ENCODE measurements around the gene RPL13A. TPM values are rescaled to one million over a fixed set of nuclear protein-coding genes. Genes with fewer than 3 reads are reported as not detected.
A peak's percentile ranks its signal among the peaks of the same experiment; 100 is the strongest.

The RPL13A gene
- total and polyA plus RNA-seq, 2 donors (not counting 3 experiments of a cell fraction or from before 2014, with no cell fraction given), result 2,291 to 4,148 TPM

- intact Hi-C loops (cut with micrococcal nuclease), result no loop called here
- TF ChIP-seq EZH2 (IDR thresholded peaks at IDR 0.05; ENCODE audit: borderline replicate concordance, low read depth, low read length, severe bottlenecking) (no peak), POLR2A (IDR thresholded peaks at IDR 0.05; ENCODE audit: low read depth, low read length) (no peak), CTCF (IDR thresholded peaks at IDR 0.05; ENCODE audit: extremely low read depth in 1 of 2, insufficient read depth in 1 of 2, low read depth in 1 of 2, low read length in 2 of 2) (peak in 1 of 2 donors; percentile 5)
- no peak overlapping the region for H2AFZ ChIP-seq (ENCODE audit: low read depth, low read length)
- H3K4me2 ChIP-seq (ENCODE audit: insufficient read depth, low read length), result no peak overlapping the region
- no peak overlapping the region for H3K4me3 ChIP-seq (replicated peaks in 1 of 3; ENCODE audit: insufficient read depth in 1 of 3, low read depth in 1 of 3, low read length in 3 of 3)
- H3K36me3 ChIP-seq (ENCODE audit: control insufficient read depth in 2 of 2, extremely low read depth in 1 of 2, insufficient read depth in 2 of 2, low read length in 2 of 2), result peaks cover 0 to 8% of the 10 kb centered on the region in 2 experiments
- CTCF ChIA-PET, result interaction anchor here (1.3 kb wide), 1 partner anchor 9 kb away, joined by 3 read pairs; no protein-coding TSS in a partner anchor
- dilution Hi-C loops (cut with MboI; ENCODE audit: extremely low pct_ligation_motif_present, low sequenced_read_pairs), result no loop called here
- no TSS peak for BruUV-seq (replicated peaks)
- DNase-seq (ENCODE audit: low read depth, low spot score), result no peak
- no peaks in the 10 kb centered on the region for H3K9me1 ChIP-seq (replicated peaks; ENCODE audit: control insufficient read depth, extremely low read depth, insufficient read depth, low read length)
- no peak overlapping the region for H3K27ac ChIP-seq (ENCODE audit: insufficient read depth, low read depth, low read length)
- FAIRE-seq, result no peak
- H3K9ac ChIP-seq (replicated peaks; ENCODE audit: extremely low read depth, insufficient read depth, low read length), result no peak overlapping the region
- H3K79me2 ChIP-seq (ENCODE audit: control insufficient read depth, insufficient read depth, low read length), result no peaks in the 10 kb centered on the region
- peaks cover 6% of the 10 kb centered on the region for H3K4me1 ChIP-seq (ENCODE audit: control insufficient read depth, extremely low read depth, insufficient read depth, low read length)
- POLR2A ChIA-PET, result no interaction called here
- H4K20me1 ChIP-seq (replicated peaks; ENCODE audit: control insufficient read depth, extremely low read depth, insufficient read depth, low read length), result no peaks in the 10 kb centered on the region
- no peaks in the 10 kb centered on the region for H3K9me3 ChIP-seq (replicated peaks; ENCODE audit: control insufficient read depth, insufficient read depth, low read length)
- no peaks in the 10 kb centered on the region for H3K27me3 ChIP-seq (ENCODE audit: control insufficient read depth in 2 of 2, insufficient read depth in 2 of 2, low read length in 2 of 2)
Measured at GRCh38 chr19:49469828-49470614, 17.4 kb upstream of the RPL13A start.

- Histone ChIP-seq H3K9me1 (replicated peaks; ENCODE audit: control insufficient read depth, extremely low read depth, insufficient read depth, low read length) (no peaks in the 10 kb centered on the region), H3K79me2 (ENCODE audit: control insufficient read depth, insufficient read depth, low read length) (no peaks in the 10 kb centered on the region), H4K20me1 (replicated peaks; ENCODE audit: control insufficient read depth, extremely low read depth, insufficient read depth, low read length) (no peaks in the 10 kb centered on the region), H3K4me1 (ENCODE audit: control insufficient read depth, extremely low read depth, insufficient read depth, low read length) (peaks cover 6% of the 10 kb centered on the region), H3K27ac (ENCODE audit: insufficient read depth, low read depth, low read length) (no peak overlapping the region), H2AFZ (ENCODE audit: low read depth, low read length) (no peak overlapping the region), H3K9me3 (replicated peaks; ENCODE audit: control insufficient read depth, insufficient read depth, low read length) (no peaks in the 10 kb centered on the region), H3K36me3 (ENCODE audit: control insufficient read depth in 2 of 2, extremely low read depth in 1 of 2, insufficient read depth in 2 of 2, low read length in 2 of 2) (peaks cover 0 to 8% of the 10 kb centered on the region in 2 experiments), H3K4me3 (replicated peaks in 1 of 3; ENCODE audit: insufficient read depth in 1 of 3, low read depth in 1 of 3, low read length in 3 of 3) (no peak overlapping the region), H3K27me3 (ENCODE audit: control insufficient read depth in 2 of 2, insufficient read depth in 2 of 2, low read length in 2 of 2) (no peaks in the 10 kb centered on the region), H3K9ac (replicated peaks; ENCODE audit: extremely low read depth, insufficient read depth, low read length) (no peak overlapping the region), H3K4me2 (ENCODE audit: insufficient read depth, low read length) (no peak overlapping the region)
- DNase-seq (ENCODE audit: low read depth, low spot score), result no peak
- ChIA-PET POLR2A (no interaction called here), CTCF (no interaction called here)
- no peak for TF ChIP-seq CTCF (IDR thresholded peaks at IDR 0.05; ENCODE audit: extremely low read depth in 1 of 2, insufficient read depth in 1 of 2, low read depth in 1 of 2, low read length in 2 of 2)
- no peak for TF ChIP-seq JUN (IDR thresholded peaks at IDR 0.05; ENCODE audit: borderline replicate concordance, insufficient read depth, insufficient read length, low read depth)
- TF ChIP-seq GATA2 (IDR thresholded peaks at IDR 0.05; ENCODE audit: insufficient read depth, insufficient read length, low read depth, low read length), result no peak
- FAIRE-seq, result no peak
- intact Hi-C loops (cut with micrococcal nuclease), result no loop called here
- TSS peak; percentile 47 for BruUV-seq (replicated peaks)
- dilution Hi-C loops (cut with MboI; ENCODE audit: extremely low pct_ligation_motif_present, low sequenced_read_pairs), result no loop called here
Measured at GRCh38 chr19:49470615-49470978, 16.8 kb upstream of the RPL13A start.
